H1 (cell line): ENCODE data around the gene SPACA7. TPM values are rescaled to one million over a fixed set of nuclear protein-coding genes. Genes with fewer than 3 reads are reported as not detected.

Experiments used
- RAD21 ChIP-seq, 2 experiments: IDR thresholded peaks in 1 of 2; conservative IDR thresholded peaks in 1 of 2; 2 replicates each; pipeline ENCODE4 v1.6.1; 2011; ENCODE audit warnings: low read depth in 2 of 2, low read length in 2 of 2, improper control_type of control experiment in 1 of 2, inconsistent platforms in 1 of 2, mild to moderate bottlenecking in 1 of 2, moderate library complexity in 1 of 2
- SAP30 ChIP-seq: fragments of 300-600 bp; sonication (generic); IDR thresholded peaks from 2 replicates; pipeline ENCODE4 v1.7.1; 2012; ENCODE audit warnings: low read length, moderate library complexity, mild to moderate bottlenecking, inconsistent platforms; ENCODE audit not compliant: insufficient read depth, insufficient replicate concordance
- polyA plus RNA-seq, 7 experiments: library from polyadenylated mRNA; depleted of rRNA in 3 of 7; stranded (reverse) in 5 of 7; unstranded in 2 of 7; fragments of >200 nt in 5 of 7; fragments of 200-250 nt in 2 of 7; gene quantifications; 1 replicate in 5 of 7; 2 replicates in 1 of 7; 4 replicates in 1 of 7; pipeline versions ENCODE4 v1.2.1 to v1.2.3, GENCODE V29; 2011 to 2013; ENCODE audit warnings: missing spikeins in 2 of 7, mixed read lengths in 2 of 7
- total RNA-seq: library from RNA; stranded (reverse); fragmentation: NEBNext Ultra II Directional; extraction: Animal tissue kit (Norgen Biotek cat#: 25700); gene quantifications from 2 replicates; pipeline ENCODE4 v1.2.1, GENCODE V29; 2021

Gene SPACA7
- total and polyA plus RNA-seq, 2 of the 8 experiments (the other 6 are each of a cell fraction or from before 2014, with no cell fraction given), result not detected

GRCh38 chr13:112462408-112462807 is 86.3 kb downstream of the SPACA7 start (continued):
- TF ChIP-seq SAP30, result no peak
- no peak for TF ChIP-seq RAD21 (IDR thresholded peaks at IDR 0.05 in 1 of 2, conservative IDR thresholded peaks at IDR 0.05 in 1 of 2; ENCODE audit: low read depth in 2 of 2, low read length in 2 of 2)
